T-helper 2 cell (primary cell): ENCODE measurements around the gene TMEM145.
A peak's percentile ranks its signal among the peaks of the same experiment; 100 is the strongest.
"Not testable (repeated sequence)": the region's sequence is repeated elsewhere in the genome, so short reads cannot be mapped to it uniquely, and the experiment has no call there.

Source experiments
- DNase-seq, 5 experiments: peaks; one replicate each; pipeline versions ENCODE4 v3.0.0 to v3.0.0-alpha.2; 2012 to 2022

Gene TMEM145

DNA sequence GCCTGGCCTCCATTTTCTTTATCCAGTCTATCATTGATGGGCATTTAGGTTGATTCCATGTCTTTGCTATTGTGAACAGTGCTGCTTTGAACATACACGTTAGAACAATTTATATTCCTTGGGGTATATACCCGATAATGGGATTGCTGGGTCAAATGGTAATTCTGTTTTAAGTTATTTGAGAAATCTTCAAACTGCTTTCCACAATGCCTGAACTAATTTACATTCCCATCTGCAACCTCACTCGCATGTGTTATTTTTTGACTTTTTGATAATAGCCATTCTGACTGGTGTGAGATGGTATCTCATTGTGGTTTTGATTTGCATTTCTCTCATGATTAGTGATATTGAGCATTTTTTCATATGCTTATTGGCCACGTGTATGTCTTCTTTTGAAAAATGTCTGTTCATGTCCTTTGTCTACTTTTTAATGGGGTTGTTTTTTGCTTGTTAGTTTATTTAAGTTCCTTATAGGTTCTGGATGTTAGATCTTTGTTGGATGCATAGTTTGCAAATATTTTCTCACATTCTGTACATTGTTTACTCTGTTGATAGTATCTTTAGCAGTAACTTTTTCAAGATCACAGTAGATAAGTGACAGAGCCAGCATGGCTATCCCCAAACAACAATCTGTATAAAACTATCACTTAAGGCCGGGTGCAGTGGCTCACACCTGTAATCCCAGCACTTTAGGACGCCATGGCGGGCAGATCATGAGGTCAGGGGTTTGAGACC lies 26.2 kb downstream of the TMEM145 start:
- DNase-seq, result peak in 1 of 5 experiments; percentile 11

DNA sequence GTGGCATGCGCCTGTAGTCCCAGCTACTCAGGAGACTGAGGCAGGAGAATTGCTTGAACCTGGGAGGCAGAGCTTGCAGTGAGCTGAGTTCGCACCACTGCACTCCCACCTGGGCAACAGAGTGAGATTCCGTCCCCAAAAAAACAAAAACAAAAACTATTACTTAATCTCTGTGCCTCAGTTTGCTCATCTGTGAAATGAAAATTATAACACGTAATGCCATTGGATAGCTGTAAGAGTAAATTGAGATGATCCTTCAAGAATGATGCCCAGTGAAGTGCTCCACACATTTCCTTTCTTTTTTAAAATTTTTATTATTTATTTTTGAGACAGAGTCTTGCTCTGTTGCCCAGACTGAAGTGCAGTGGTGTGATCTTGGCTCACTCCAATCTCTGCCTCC lies 26.8 kb downstream of the TMEM145 start:
- not testable (repeated sequence) for DNase-seq

DNA sequence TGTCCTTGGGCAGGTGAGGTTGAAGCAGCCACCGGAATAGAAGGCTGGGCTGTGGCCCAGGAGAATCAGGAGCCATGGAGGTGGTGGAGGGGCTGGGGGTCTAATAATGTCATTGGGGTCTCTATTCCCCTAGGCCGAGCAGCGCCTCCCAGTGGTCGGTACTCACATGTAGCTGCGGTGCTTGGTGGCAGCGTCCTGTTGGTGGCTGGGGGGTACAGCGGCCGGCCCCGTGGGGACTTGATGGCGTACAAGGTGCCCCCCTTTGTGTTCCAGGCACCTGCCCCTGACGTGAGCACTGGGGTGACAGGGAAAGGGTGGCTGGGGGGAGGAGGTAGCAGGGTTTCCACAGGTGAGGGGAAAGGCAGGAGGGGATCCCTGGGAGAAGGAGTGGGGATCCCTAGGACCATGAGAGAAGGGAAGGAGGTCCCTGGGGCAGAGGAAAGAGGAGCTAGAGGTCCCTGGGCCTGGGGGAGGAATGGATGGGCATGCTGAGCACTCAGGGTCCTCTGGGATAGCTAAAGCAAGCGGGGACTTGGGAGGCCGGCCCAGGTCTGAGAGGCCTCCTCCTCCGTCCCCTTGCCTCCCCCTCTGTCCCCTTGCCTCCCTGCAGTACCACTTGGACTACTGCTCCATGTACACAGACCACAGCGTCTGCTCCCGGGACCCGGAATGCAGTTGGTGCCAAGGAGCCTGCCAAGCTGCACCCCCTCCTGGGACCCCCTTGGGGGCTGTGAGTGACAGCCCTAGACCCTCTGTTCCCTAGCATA lies 30.4 kb downstream of the TMEM145 start:
- DNase-seq, result no peak

DNA sequence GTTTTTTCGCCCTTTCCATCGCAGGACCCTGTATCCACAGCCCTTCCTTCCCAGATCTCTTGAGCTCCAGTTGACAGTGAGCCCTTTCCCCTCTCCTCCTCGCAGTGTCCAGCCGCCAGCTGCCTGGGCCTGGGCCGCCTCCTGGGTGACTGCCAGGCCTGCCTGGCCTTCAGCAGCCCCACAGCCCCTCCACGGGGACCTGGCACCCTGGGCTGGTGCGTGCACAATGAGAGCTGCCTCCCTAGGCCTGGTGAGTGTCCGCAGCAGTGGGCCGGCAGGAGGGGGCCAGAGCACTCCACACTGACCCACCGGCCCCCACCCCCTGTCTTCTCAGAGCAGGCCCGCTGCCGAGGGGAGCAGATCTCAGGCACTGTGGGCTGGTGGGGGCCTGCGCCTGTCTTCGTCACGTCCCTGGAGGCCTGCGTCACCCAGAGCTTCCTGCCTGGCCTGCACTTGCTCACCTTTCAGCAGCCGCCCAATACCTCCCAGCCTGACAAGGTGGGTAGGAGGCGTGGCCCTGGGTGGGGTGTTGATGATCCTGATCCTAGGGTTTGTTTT lies 31.3 kb downstream of the TMEM145 start:
- DNase-seq, result no peak

GRCh38 chr19:42345191-42345812 lies 32.2 kb downstream of the TMEM145 start:
- DNase-seq, result no peak

DNA sequence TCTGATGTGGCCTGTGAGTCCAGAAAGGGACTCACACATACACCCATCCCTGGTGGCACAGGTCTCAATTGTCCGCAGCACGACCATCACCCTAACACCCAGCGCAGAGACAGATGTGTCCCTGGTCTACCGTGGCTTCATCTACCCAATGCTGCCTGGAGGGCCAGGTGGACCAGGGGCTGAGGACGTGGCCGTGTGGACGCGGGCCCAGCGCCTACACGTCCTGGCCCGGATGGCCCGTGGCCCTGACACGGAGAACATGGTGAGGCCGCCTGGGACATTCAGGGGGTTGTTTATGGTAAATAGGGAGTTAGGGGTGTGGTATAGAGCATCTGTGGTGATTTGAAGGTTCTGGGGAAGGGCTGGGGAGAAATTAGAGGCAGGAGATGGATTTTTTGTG lies 35.1 kb downstream of the TMEM145 start:
- no peak for DNase-seq

GRCh38 chr19:42349378-42350107 lies 36.4 kb downstream of the TMEM145 start:
- DNase-seq, result no peak

DNA sequence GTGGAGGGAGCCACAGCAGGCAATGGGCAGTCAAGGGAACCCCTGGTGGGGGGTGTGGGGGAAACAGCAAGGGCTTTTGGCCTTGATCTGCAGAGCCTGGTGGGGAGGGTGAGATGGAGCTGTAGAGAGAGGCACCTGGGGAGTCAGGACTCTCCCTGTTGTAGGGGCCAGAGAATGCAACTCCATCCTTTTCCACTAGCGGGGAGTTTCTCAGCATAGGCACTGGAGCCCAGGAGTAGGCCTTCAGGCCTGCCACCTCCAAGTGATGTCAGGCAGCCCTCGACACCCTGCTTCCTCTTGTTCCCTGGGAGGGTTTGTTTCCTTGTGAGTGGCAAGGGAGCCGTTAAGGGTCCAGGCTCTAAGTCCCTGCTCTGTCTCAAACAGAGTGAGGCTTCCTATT lies 37.3 kb downstream of the TMEM145 start:
- DNase-seq, result no peak

DNA sequence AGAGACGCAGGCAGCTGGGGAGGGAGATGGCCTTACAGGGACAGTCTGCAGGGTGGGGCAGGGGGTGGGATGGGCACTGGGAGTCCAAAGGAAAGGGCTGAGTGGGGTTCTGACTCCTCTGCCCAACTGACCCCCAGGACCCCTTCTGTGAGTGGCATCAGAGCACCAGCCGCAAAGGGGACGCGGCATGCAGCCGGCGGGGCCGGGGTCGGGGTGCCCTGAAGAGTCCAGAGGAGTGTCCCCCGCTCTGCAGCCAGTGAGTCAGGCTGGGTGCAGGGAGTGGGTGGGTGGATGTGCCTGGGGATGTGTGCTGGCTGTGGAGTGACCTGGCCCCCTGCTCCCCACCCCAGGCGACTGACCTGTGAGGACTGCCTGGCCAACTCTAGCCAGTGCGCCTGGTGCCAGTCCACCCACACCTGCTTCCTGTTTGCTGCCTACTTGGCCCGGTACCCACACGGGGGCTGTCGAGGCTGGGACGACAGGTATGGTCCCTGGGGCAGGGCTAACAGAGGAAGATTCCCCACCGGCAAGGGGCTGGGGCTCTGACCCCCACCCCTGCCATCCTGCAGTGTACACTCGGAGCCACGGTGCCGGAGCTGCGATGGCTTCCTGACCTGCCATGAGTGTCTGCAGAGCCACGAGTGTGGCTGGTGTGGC lies 38.1 kb downstream of the TMEM145 start:
- DNase-seq, result no peak

- DNase-seq, result peak in 1 of 5 experiments; percentile 50
These were observed 39.5 kb downstream of the TMEM145 start for GRCh38 chr19:42352301-42353259.

GRCh38 chr19:42353341-42354015 lies 40.4 kb downstream of the TMEM145 start:
- DNase-seq, result no peak

GRCh38 chr19:42355896-42356295 lies 42.8 kb downstream of the TMEM145 start:
- DNase-seq, result no peak

DNA sequence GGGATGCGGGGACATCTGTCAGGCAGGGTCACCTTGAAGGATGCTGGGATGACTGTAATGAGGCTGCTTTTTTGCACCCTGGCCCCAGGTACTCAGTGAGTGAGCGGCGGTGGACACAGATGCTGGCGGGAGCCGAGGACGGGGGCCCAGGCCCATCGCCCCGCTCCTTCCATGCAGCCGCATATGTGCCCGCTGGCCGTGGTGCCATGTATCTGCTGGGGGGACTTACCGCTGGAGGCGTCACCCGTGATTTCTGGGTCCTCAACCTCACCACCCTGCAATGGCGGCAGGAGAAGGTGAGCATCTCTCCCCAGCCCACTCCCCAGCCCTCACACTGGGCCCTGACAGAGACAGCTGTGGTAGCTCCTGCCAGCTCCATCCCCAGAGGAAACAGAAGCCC lies 43.6 kb downstream of the TMEM145 start:
- no peak for DNase-seq

GRCh38 chr19:42357290-42357689 lies 44.2 kb downstream of the TMEM145 start:
- no peak for DNase-seq

DNA sequence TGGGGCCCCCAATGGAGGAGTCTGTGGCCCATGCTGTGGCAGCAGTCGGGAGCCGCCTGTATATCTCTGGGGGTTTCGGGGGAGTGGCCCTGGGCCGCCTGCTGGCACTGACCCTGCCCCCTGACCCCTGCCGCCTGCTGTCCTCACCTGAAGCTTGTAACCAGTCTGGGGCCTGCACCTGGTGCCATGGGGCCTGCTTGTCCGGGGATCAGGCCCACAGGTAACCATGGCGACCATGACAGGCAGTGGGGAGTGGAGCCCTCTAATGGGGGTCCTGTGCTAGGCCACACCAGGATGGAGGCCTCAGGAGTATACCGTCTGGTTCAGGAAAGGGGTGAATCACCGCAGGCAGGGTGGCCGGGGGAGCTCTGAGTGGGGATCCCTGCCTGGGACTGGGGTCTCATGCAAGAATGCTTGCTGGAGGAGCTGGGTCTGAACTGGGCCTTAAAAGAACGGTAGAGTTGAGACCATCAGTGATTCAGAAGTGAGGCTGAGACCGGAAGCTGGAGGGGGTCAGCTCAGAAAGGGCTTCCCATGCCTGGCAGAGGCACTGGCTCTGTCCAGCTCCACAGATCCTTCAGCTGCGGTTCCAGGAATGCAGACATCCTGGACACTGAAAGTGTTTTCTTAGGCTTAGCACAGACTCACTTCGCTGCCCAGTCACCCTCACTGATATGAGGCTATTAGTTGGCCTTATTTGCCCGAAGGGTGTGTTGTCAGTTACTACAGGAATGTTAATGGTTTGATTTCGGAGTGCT lies 47.9 kb downstream of the TMEM145 start:
- DNase-seq, result no peak

DNA sequence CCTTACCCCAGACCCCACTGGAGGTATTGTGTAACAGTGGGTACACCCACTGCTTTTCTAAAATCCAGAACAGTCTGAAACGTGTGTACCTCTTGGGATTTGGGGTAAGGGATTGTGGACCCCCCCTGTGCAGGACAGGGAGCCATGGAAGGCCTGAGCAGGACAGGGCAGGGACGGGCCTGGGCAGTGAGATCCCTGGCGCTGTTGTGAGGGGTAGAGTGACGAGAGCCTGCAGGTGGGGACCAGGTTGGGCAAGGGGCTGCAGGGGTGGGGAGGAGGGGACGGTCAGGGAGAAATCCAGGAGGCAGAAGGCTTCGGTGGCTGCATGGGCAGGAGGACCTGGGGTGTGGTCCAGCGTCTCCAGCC lies 48.4 kb downstream of the TMEM145 start:
- no peak for DNase-seq

DNA sequence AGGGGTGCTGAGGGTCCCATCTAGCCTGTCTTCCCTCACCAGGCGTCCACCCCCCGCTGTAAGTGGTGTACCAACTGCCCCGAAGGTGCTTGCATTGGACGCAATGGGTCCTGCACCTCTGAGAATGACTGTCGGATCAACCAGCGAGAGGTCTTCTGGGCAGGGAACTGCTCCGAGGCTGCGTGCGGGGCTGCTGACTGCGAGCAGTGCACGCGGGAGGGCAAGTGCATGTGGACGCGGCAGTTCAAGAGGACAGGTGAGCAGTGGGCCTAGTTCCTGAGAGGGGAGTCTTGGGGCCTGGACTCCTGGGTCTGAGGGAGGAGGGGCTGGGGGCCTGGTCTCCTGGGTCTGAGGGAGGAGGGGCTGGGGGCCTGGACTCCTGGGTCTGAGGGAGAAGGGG lies 49.2 kb downstream of the TMEM145 start:
- DNase-seq, result no peak

GRCh38 chr19:42362891-42363440 lies 49.9 kb downstream of the TMEM145 start:
- no peak for DNase-seq

DNA sequence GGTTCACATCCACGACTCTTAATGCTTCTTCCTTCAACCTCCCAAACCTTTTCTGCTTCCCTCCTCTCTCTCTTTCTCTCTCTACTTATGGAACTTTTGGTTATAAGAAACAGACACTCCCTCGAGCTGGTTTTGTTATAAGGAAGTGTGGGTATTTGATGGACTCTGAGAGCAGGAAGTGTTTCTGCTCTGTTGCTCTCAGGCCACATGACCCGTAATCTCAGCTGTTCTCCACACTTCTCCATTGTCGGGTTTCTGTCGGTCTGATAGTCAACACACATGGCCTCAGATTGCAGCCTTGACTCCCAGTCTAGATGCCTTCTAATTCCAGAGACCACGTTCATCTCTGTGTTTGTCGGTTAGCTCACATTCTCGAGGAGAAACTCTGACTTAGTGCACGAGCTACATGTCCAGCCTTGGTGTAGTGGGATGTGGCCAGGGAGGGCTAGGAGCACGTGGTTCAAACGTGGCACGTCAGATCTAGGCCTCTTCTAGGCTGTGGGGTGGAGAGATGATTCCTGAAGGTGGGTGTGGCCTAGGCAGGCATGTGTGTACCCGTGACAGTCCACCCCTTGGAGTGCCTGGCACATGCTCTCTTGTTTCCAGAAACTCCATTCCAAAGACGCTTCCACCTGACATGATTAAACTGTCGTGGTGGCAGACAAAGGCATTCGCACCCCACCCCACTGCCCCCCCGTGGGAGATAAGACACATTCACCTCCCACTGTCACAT lies 50.7 kb downstream of the TMEM145 start:
- no peak for DNase-seq
